T-helper 9 cell (primary cell): ENCODE measurements around the gene KRTAP5-10.
"Not testable (repeated sequence)": the region's sequence is repeated elsewhere in the genome, so short reads cannot be mapped to it uniquely, and the experiment has no call there.

Experiments used
- DNase-seq: peaks from one replicate; pipeline ENCODE4 v3.0.0-alpha.2; 2020

KRTAP5-10 gene

GRCh38 chr11:71613931-71614330, 48.6 kb downstream of the KRTAP5-10 start:
- not testable (repeated sequence) for DNase-seq

GRCh38 chr11:71614366-71614917, 49.1 kb downstream of the KRTAP5-10 start:
- not testable (repeated sequence) for DNase-seq

GRCh38 chr11:71615003-71615402, 49.6 kb downstream of the KRTAP5-10 start:
- DNase-seq: not testable (repeated sequence)
